Activated T-cell treated with anti-CD3 and anti-CD28 coated beads, Interleukin-2, amount 50 U/mL, for 72 hours (primary cell): ENCODE measurements around the gene CDH15. TPM values are rescaled to one million over a fixed set of nuclear protein-coding genes. Genes with fewer than 3 reads are reported as not detected.

Experiments used
- ATAC-seq, 2 donors: fragments of 150-1000 bp; cut with Tn5 transposase; replicated peaks in 1 of 2; 2 replicates each; pipeline ENCODE4 v1.10.0; 2021; ENCODE audit warnings: moderate library complexity in 2 of 2, mild to moderate bottlenecking in 1 of 2
- DNase-seq, 2 donors: peaks; one replicate each; pipeline ENCODE4 v3.0.0; 2021 to 2022; ENCODE audit warnings: mixed read lengths in 1 of 2
- H3K27ac Mint-ChIP-seq: one replicate; pipeline ENCODE4 v1.8.0; 2022; ENCODE audit warnings: mild to moderate bottlenecking, moderate library complexity, mixed read lengths
- H3K27me3 Mint-ChIP-seq: one replicate; pipeline ENCODE4 v1.8.0; 2022; ENCODE audit warnings: low read depth, mixed read lengths
- H3K36me3 Mint-ChIP-seq, 2 donors: one replicate each; pipeline ENCODE4 v1.8.0; 2022; ENCODE audit warnings: mixed read lengths in 2 of 2, mild to moderate bottlenecking in 1 of 2; ENCODE audit not compliant: insufficient read depth in 2 of 2
- H3K4me1 Mint-ChIP-seq: one replicate; pipeline ENCODE4 v1.8.0; 2022; ENCODE audit warnings: low read depth, mixed read lengths
- H3K4me3 Mint-ChIP-seq, 2 donors: one replicate each; pipeline ENCODE4 v1.8.0; 2022; ENCODE audit warnings: mild to moderate bottlenecking in 2 of 2, mixed read lengths in 2 of 2, moderate library complexity in 2 of 2
- H3K9me3 Mint-ChIP-seq, 2 donors: one replicate each; pipeline ENCODE4 v1.8.0; 2022; ENCODE audit warnings: mixed read lengths in 2 of 2
- total RNA-seq, 2 donors: library from RNA; stranded (reverse); gene quantifications; one replicate each; pipeline ENCODE4 v1.2.3, GENCODE V29; 2022

Gene CDH15
- total RNA-seq, 2 donors from 2014 or later = not detected

DNA sequence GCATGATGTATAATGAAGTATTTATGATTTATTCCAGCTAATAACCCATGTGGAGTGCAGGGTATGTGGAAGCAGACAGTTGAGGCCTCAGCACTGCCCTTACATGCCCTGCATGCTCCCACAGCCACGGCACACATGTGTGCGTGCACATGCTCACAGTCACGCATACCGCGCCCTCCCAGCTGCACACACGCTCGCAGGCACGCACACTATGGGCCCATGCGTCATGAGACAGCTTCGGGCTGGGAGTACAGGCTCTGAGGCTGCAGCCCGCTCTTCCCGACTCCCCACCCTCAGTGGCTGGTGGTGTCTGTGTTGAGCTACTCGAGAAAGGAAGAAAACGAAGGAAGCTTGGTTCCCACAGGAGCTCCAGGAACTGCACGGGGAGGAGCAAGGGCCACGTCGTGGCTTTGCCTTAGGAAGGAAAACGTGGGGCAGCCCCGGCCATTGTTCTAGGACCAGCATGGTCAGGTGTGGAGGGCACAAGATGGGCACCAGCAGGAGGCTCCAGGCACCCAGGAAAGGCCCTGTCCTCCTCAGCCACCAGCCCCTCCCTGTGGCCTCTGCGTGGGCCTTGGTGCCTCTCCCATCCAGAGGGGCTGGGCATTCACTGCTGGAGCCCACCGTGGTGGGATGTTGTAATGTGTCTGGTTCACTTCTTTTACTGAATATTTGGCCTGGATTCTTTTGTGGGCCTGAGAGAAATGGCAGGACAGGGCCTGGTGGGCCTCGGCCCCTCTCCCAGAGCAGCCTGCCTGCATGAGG is 27.5 kb upstream of the CDH15 start:
- Mint-ChIP-seq H3K4me3 (no peak overlapping the region), H3K4me1 (no peaks in the 10 kb centered on the region), H3K27me3 (no peaks in the 10 kb centered on the region), H3K9me3 (peaks cover 0 to 4% of the 10 kb centered on the region in 2 donors), H3K36me3 (peaks cover 7 to 8% of the 10 kb centered on the region in 2 donors), H3K27ac (no peak overlapping the region)
- ATAC-seq (no peak), DNase-seq (no peak)

DNA sequence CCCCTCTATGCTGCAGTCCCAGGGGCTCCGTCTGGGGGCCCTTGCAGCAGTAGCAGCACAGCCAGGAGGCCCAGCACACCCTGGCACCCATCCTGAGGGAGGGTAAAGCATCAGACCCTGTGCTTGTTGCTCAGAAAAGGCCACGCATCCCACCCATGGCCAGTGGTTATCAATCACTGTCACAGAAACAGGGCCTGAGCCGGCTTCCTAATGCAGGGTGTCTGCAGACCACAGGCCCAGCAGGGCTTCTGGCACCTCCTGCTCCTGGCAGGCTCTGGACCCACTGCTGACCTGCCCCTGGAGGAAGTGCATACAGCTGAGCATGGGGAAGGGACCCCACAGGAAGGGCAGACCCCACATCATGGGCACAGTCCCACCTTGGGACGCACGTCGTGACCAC is 26.9 kb upstream of the CDH15 start:
- H3K27me3 Mint-ChIP-seq = no peaks in the 10 kb centered on the region
- no peak for ATAC-seq
- peaks cover 0 to 4% of the 10 kb centered on the region in 2 donors for H3K9me3 Mint-ChIP-seq
- H3K4me1 Mint-ChIP-seq = no peaks in the 10 kb centered on the region
- no peak overlapping the region for H3K4me3 Mint-ChIP-seq
- no peak for DNase-seq
- no peak overlapping the region for H3K27ac Mint-ChIP-seq
- peaks cover 7 to 13% of the 10 kb centered on the region in 2 donors for H3K36me3 Mint-ChIP-seq

DNA sequence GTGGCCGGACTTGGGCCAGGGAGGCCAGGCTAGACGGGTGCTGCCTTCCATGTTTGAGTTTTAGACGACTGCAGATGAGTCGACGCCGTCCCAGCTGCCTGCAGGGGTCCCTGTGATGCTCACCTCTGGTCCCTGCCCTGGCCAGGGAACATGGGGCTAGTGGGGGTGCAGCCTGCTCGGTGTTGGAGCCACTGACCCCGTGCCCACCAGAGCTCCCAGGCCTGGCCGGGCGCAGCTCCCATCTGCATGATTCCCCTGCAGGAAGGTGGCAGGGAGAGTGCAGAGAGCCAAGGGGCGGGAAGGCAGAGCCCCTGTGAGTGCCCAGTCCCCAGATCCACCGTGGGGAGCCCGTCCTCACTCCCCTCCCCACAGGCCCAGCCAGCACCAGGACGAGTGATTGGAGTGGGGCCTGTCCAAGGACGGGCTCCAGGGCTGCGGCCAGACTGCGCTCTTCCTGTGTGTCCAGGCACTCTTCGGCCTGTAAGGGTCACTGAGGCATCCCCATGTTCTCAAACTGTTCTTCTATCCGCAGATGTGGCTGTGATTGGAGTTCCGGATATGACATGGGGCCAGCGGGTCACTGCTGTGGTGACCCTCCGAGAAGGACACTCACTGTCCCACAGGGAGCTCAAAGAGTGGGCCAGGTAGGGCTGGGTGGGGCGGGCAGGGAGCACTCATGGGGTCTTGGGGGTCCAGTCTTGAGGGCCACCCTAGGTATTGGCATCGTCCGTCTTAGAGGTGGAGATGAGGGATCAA is 26.0 kb upstream of the CDH15 start:
- no peak for ATAC-seq

DNA sequence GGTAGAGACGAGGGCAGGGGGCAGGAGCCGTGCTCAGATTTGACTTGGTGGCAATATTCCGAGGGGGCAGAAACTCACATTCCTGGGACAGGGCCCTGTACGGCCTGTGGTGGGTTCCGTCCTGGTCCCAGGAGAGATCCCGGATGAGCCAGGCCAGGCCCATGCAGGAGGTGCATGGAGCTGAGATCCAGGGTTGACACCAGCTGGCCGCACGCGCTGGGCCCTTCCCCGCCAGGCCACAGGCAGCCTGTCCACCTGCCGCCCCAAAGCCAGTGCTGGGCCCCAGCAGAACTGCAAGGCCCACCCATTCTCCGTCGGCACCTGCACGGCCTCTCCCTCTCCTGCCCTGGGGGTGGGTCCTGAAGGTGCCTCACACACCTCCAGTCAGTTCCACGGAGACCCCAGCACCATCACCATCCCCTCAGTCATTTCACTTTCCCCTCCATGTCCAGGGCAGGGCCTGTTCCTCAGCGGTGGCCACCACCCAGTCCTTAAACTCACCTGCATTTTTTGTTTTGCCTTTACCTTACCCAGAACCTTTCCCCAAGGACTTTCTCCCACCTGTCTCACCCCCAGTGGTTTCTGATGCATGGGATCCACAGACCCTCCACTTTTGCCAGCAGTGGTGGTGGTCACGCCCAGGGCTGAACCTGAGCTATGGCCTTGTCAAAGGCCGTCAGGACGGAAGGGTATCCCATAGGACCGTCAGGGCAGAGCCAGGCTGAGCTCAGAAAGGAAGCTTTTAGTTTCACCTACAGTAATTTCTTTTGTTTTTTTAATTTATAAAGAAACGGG is 25.1 kb upstream of the CDH15 start:
- Mint-ChIP-seq H3K4me1 (no peaks in the 10 kb centered on the region), H3K27ac (peak overlapping the region; percentile 61), H3K27me3 (no peaks in the 10 kb centered on the region), H3K4me3 (no peak overlapping the region), H3K9me3 (peaks cover 0 to 4% of the 10 kb centered on the region in 2 donors), H3K36me3 (peaks cover 7 to 20% of the 10 kb centered on the region in 2 donors)
- no peak for ATAC-seq
- DNase-seq = no peak

More for the DNA sequence above, 26.0 kb upstream of the CDH15 start:
- DNase-seq = no peak
- Mint-ChIP-seq H3K9me3 (peaks cover 0 to 4% of the 10 kb centered on the region in 2 donors), H3K4me1 (no peaks in the 10 kb centered on the region), H3K36me3 (peaks cover 7 to 14% of the 10 kb centered on the region in 2 donors), H3K27me3 (no peaks in the 10 kb centered on the region), H3K4me3 (no peak overlapping the region), H3K27ac (no peak overlapping the region)

DNA sequence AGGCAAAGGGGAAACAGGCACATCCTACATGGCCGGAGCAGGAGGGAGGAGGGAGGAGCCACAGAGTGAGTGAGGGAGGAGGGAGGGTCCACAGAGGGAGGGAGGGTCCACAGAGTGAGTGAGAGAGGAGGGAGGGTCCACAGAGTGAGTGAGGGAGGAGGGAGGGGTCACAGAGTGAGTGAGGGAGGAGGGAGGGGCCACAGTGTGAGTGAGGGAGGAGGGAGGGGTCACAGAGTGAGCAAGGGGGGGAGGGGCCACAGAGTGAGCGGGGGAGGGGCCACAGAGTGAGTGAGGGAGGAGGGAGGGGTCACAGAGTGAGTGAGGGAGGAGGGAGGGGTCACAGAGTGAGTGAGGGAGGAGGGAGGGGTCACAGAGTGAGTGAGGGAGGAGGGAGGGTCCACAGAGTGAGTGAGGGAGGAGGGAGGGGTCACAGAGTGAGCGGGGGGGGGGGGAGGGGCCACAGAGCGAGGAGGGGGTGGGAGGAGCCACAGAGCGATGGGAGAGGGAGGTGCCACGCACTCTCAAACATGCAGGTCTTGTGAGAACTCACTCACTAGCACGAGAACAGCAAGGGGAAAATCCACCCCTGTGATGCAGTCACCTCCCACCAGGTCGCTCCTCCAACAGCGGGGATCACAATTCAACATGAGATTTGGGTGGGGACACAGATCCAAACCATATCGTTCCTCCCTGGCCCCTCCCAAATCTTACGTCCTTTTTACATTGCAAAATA is 24.3 kb upstream of the CDH15 start:
- H3K4me1 Mint-ChIP-seq = no peaks in the 10 kb centered on the region
- no peak for ATAC-seq
- H3K9me3 Mint-ChIP-seq = peaks cover 0 to 4% of the 10 kb centered on the region in 2 donors
- no peak for DNase-seq
- H3K36me3 Mint-ChIP-seq = peaks cover 7 to 20% of the 10 kb centered on the region in 2 donors
- no peak overlapping the region for H3K4me3 Mint-ChIP-seq
- H3K27me3 Mint-ChIP-seq = no peaks in the 10 kb centered on the region
- H3K27ac Mint-ChIP-seq = peak overlapping the region; percentile 40

DNA sequence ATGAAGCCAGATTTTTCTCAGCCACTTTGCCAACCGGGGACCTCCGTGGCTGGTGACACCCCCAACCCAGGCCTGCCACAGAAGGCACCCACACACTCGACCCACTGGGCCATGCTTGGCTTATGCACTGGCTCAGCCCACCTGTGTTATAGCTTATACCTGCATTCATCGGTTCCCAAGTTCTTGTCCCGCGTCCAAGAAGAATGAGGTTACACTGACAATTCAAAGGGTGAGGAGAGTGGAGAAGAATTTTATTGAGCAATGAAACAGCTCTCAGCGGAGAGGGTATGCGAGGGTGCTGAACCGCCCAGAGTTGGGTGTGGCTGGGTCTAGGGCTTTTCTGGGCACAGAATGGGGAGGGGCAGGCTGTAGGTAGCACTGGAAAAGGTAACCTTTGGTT is 22.2 kb upstream of the CDH15 start:
- no peaks in the 10 kb centered on the region for H3K4me1 Mint-ChIP-seq
- H3K4me3 Mint-ChIP-seq = no peak overlapping the region
- peaks cover 7 to 20% of the 10 kb centered on the region in 2 donors for H3K36me3 Mint-ChIP-seq
- ATAC-seq (no peak), DNase-seq (no peak)
- peaks cover 0 to 4% of the 10 kb centered on the region in 2 donors for H3K9me3 Mint-ChIP-seq
- no peak overlapping the region for H3K27ac Mint-ChIP-seq
- H3K27me3 Mint-ChIP-seq = no peaks in the 10 kb centered on the region

DNA sequence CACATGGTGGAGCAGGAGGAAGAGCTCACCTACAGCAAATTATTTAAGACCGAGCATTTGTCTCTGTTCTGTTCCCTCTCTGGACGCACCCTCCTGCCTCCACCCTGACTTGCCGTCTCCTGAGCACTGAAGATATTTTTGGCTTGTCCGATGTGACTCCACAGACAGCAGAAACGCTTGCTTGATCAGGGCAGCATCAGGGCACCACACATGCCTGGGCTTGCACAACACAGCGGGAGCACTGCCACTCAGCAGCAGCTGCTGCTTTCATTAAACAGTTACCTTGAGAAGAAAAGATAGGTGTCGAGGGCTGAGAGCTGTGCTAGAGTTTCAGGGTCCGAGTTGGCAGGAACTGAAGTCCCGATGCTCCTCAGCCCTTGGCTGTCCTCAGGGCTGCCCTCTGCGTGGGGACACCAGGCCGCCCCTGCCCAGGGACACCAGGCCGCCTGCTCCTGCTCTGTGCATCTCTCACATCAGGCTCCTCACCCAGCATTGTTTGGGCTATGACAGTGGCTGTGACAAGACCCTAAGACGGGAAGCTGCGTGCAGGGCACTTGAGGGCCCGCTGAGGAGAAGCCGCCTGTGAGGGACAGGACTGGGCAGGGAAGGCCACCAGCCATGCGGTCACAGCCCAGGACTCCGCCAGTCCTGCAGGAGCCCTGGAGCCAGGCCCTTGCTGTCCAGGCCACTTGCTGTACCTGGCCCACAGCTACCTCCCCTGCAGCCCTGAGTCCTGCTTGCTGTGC is 21.3 kb upstream of the CDH15 start:
- peaks cover 0 to 4% of the 10 kb centered on the region in 2 donors for H3K9me3 Mint-ChIP-seq
- peaks cover 7 to 20% of the 10 kb centered on the region in 2 donors for H3K36me3 Mint-ChIP-seq
- no peak overlapping the region for H3K4me3 Mint-ChIP-seq
- DNase-seq (no peak), ATAC-seq (peak in 1 of 2 donors; percentile 19)
- no peaks in the 10 kb centered on the region for H3K4me1 Mint-ChIP-seq
- H3K27ac Mint-ChIP-seq = no peak overlapping the region
- H3K27me3 Mint-ChIP-seq = no peaks in the 10 kb centered on the region

DNA sequence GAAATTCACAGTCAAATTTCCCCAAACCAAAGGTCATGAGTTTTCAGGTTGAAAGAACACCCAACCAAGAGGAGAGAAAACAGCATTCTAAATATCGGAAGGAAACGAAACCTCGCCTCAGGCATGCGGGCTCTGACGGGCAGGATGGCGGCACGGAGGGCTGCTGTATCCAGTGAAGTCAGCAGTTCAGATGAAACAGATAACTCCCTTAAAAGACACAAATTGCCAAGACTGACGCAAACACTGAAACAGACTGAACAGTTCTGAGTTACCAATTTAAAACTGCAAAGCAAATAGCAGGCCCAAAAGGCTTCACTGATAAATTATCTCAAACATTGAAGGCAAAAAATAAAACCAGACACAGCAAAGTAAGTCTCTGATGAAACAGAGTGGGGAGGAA is 20.6 kb upstream of the CDH15 start:
- H3K27me3 Mint-ChIP-seq = no peaks in the 10 kb centered on the region
- H3K4me1 Mint-ChIP-seq = no peaks in the 10 kb centered on the region
- no peak for ATAC-seq
- peaks cover 0 to 4% of the 10 kb centered on the region in 2 donors for H3K9me3 Mint-ChIP-seq
- DNase-seq = no peak
- no peak overlapping the region for H3K4me3 Mint-ChIP-seq
- H3K36me3 Mint-ChIP-seq = peaks cover 7 to 20% of the 10 kb centered on the region in 2 donors
- H3K27ac Mint-ChIP-seq = no peak overlapping the region

DNA sequence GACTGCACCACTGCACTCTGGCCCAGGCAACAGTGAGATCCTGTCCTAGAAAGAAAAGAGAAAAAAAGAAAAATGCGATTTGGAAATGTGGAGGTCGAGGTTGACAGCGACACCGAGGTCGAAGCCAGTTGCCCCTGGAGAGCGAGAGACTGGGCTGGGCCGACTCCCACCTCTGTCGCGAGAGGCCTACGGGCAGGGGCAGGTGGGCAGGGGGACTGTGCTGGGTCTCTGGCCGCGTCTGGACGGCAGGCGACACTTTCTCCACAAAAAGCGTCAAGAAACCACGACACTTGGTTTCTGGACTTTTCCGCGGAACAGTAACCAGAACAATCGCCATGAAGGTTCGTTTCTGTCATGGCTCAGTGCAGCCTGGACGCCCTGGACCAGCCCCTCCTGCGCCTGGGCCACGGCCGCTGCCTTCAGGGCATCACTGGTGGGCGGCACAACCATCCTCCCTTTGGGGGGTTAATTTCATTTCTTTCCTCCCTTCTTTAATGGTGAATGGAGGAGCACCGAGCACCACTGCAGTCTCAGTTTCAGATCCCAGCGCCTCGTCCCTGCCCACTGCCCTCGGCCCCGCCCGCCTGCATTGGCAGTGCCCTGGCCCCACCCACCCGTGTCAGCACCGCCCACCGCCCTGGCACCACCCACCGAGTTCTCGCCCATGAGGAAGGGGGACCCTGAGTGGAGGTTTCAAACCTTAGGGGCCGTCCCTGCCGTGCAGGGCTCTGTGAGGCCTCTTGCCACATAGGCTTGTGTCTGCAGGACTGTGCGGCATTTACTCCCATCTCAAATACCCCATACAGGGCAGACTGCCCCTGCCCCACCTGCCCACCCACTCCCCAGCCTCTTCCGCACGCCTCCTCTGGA is 18.5 kb upstream of the CDH15 start:
- Mint-ChIP-seq H3K27ac (no peak overlapping the region), H3K4me1 (no peaks in the 10 kb centered on the region), H3K4me3 (no peak overlapping the region), H3K36me3 (peaks cover 5 to 16% of the 10 kb centered on the region in 2 donors), H3K27me3 (no peaks in the 10 kb centered on the region), H3K9me3 (peaks cover 0 to 10% of the 10 kb centered on the region in 2 donors)
- ATAC-seq (no peak), DNase-seq (no peak)

DNA sequence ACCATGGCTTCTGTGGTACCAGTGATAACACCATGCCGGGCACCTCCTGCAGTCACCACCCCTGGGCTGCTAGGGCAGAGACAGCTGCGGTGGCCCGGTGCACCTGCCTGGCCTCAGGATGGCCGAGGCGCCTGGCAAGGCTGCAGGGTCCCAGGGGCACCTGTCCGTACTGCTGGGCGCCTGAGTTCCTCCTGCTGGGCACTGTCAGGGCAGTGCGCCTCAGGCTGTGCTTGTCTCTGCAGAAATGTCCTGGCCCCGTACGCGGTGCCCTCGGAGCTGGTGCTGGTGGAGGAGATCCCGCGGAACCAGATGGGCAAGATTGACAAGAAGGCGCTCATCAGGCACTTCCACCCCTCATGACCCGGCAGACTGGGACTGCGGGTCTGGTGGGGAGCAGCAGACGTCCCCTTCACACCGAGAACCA is 17.7 kb upstream of the CDH15 start:
- H3K27ac Mint-ChIP-seq = no peak overlapping the region
- H3K4me1 Mint-ChIP-seq = no peaks in the 10 kb centered on the region
- ATAC-seq (no peak), DNase-seq (no peak)
- no peak overlapping the region for H3K4me3 Mint-ChIP-seq
- H3K27me3 Mint-ChIP-seq = no peaks in the 10 kb centered on the region
- H3K9me3 Mint-ChIP-seq = peaks cover 0 to 12% of the 10 kb centered on the region in 2 donors
- H3K36me3 Mint-ChIP-seq = peaks cover 6 to 14% of the 10 kb centered on the region in 2 donors

DNA sequence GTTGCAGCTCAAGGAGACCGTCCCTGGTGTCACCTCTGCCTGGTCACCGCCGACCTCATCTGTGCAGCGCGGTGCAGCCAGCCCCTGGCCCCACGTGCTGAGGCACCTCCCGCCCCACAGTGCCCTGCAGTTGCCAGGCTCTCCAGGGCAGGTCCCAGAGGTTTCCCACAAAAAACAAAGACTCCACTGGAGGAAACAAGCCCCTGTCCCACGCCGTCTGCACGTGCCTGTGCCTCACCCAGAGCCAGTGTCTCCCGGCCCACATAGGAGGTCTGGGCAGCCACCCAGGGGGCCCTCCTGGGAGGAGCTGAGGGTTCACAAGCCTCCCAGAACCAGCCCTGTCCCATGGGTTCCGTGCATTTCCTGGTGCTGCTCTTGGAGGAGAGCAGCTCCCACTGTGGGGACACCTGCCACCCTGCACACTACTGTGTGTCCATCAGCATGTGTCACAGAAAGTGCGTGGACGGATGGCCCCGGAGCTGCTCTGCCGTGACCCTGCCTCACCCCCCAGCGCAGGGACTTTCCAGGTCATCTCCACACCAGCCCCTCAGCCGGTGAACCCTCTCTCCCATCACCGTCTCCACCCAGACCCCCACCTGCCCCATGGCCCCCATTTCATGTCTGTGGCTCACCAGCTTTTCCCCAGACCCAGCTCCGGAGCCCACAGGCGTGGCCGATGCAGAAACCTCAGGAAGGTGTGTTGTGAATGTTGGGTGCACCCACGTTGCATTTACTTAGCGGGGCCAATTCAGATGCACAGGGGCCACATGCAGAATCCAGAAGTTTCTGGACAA is 17.0 kb upstream of the CDH15 start:
- no peak overlapping the region for H3K4me3 Mint-ChIP-seq
- H3K4me1 Mint-ChIP-seq = no peaks in the 10 kb centered on the region
- ATAC-seq = no peak
- no peaks in the 10 kb centered on the region for H3K27me3 Mint-ChIP-seq
- H3K36me3 Mint-ChIP-seq = peaks cover 3 to 7% of the 10 kb centered on the region in 2 donors
- no peak for DNase-seq
- peaks cover 0 to 9% of the 10 kb centered on the region in 2 donors for H3K9me3 Mint-ChIP-seq
- H3K27ac Mint-ChIP-seq = no peak overlapping the region
